UCSD-AML1 (cell line): Measurements from ENCODE around the gene MAML2.

Experiments
- DNase-seq: peaks from one replicate; lab custom pipeline; 2025; ENCODE audit not compliant: unreplicated experiment; lab: John Stamatoyannopoulos, UW

The MAML2 gene

DNA sequence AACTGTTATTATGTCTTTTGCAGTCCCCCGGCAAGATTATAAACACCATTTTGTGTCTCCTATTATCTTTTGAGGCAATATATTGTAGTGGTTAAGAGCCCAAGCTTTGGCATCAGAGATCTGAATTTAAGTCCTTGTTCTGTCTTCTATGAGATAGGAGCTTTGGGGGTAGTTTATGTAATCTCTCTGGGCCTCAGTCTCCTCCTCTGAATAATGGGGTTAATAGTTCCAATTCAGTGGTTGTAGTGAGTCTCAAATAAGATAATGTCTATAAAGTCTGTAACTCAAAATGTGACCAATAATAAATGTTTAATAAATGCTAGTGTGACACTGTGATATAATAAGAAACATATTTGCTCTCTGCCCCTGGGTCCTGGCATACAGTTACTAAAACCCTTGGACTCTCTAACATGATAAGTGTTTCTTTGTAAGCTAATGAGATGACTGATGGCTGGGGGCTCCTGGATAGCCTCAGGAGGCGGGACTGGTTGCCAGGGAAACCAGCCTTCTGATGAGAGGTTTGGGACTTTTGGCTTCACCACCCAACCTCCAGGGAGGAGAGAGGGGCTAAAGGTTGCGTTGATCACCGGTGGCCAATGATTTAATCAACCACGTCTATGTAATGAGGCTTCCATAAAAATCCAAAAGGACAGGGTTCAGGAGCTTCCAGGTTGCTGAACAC is 235.7 kb downstream of the MAML2 start:
- DNase-seq, result no peak

DNA sequence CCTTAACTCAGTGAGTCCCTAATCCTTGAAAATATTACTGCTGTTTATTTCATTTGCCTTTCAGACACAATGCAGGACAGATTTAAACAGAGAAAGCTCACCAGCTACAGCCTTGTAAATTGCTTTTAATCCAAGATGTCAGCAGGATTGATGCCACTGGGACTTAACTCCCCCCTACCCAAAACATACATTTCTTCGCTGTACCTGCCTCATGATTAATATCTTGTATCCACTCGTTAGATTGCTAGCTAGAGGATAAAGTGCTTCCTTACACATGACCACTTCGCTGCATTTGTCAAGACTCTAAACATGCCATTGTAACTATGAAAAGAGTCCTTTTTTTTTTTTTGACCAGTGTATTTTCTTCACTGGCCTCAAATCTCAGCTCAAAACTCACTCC is 236.3 kb downstream of the MAML2 start:
- DNase-seq, result no peak

DNA sequence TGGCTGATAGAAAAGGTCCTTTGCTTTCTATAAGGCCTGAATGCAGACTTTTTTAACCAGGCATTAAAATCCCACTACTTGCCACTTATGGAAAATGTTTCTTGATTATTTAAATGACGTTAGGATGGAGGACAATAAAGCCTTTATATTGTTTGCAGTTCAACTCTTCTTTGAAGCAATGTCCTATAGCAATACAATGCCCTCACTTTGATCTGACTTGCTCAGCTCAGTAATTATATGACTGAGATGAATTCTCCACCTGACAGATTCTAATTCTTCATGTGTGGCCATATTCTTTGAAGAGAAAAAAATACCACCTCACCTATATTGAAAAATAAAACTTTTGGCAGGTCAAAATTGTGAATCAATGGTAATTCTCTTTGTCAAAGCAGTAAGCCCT is 237.1 kb downstream of the MAML2 start:
- DNase-seq, result no peak

DNA sequence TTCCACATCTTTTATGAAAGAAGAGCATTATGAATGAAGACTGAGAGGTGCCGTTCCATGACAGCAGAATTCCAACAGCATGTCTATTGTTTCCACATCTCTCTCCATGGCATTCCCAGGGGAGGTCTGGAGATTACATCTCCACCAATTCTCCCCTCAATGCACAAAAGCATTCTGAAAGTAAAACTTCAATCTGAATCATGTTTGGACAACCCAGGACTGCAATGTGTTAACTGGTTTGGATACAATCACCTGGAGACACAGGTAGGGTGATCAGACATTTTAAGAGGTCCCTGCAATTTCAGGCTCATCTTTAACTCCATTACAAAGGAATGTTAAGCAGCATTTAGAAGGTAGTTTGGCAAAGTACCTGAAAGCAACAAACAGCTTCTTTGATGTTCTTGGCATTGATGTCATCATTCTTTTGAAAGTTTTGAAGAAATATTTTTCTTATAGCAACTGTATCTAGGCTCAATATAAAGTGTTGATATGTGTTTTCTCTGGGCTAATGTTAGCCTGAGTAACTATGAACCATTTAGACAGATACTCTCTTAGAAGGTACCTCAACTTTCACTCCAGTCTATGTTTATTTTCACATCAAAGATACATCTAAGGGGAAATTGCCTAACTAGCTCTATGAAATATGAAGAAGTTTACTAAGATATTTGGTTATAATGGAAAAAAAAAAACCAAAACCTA is 237.6 kb downstream of the MAML2 start:
- no peak for DNase-seq

DNA sequence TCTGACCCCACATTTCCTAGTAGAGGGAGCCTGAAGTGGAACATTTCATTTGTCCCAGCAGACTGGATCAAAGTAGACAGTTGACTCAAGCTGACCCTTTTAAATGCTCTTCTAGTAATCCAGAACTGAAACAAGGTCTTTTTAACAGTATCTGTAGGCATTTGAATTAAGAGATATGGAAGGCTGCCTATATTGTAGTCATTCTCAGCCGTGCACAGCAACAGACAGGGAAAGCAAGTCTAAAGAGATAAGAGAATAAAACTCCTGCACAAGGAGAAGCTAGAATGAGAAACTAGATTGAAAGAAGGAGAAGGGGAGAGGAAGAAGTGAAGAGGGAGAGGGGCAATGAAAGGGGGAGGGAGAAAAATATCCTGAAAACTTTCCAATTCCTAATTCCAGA is 238.5 kb downstream of the MAML2 start:
- DNase-seq, result no peak

DNA sequence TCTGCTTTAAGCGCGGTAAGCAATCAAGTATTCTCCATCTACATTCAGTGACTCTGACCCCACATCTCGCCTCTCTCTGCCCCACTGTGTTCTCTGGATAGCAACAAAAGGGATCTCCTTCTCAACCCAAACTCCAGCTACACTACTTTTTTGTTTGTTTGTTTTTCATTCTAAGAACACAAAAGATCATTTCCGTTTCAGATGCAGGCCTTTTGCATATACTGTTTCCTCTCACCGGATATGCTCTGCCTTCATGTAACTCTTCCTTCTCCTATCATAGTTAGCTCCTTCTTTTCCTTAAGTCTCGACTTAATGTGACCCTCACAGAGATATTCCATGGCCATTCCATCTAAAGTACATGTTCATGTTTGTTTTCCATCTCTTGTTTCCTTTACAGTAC is 239.3 kb downstream of the MAML2 start:
- no peak for DNase-seq

DNA sequence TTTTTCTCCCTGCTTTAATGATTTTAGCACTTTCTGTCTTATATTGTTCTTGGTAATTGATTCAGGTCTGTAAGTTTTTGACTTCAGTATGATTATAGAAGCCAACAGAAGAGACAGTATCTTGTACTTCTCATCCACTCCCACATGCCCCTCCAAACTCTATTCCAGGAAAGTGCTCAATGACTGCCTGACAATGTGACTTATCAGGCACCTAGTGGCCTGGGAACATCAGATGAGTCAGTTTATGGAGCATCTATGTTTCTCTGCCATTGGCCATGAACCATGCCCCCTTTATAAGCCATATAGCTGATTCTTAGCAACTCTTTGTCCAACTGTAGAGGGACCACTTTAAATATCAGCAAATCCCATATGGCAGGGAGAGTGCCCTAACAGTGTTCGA is 239.9 kb downstream of the MAML2 start:
- DNase-seq, result no peak

DNA sequence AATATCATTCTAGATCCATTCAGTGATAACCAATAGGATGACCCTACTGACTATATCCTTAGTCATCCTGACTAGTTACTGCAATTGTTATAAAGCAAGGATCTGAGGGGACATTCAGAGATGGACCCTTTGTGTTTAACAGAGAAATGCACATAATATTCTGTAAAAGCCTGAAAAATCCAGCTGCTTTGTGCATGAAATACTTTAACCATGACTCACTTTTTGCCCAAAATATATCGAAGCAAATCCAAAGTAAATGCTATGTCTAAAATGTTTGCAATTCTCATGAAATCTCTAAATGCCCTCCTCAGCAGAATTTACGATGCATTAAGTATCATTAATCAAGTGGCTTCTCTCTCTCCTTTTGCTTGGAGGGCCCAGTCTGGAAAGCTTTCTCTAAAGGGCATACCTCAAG is 240.3 kb downstream of the MAML2 start:
- DNase-seq, result no peak

DNA sequence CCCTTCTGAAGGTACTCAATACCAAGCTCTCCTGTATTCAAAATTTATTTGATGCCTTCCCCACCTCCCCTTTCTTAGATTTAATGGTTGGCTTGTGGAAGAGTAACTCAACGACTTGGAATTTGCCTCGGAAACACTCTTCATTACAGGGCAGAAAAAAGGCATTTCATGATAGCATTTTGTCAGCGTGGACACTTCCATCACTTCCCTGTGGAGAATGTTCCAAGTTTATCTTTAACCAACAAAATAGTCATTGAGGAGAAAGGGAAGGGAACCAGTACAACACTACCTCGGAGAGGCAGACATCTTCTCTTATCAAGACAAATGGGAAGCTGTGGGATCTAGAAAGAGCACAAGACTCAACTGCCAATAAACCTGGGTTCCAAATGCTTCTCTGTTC is 241.8 kb downstream of the MAML2 start:
- DNase-seq, result no peak

DNA sequence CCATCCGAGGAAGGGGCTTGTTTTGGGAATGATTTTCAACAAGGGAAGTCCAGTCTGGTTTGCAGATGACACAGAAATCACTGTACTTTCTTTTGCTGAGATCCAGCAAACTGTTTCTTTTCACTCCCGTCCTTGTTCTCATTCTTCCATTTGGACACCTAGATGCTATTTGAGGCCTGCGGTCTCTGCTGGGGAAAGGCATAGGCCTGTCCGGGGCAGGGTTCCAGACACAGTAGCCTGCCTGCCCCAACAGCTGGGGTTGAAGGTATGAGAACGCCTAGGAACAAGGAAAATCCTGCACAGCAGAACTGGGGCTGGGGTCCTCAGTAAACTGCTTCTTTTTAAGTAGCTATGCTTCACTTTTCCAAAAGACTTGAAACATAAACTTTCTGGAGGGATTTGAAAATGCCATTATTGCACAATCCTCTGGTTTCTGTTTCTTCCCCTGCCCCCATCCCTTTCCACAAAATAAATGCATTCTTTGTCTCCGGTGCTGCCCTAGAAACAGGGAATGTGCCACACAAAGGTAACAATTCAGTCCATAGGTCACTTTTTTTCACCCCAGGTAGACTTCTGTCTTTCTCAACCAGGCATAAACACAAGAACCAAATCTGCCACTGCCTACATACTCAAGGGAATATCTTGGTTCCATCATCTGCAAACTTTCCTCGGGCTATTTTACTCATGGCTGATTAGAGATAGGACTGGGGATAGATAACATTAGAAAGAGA is 244.3 kb downstream of the MAML2 start:
- no peak for DNase-seq

DNA sequence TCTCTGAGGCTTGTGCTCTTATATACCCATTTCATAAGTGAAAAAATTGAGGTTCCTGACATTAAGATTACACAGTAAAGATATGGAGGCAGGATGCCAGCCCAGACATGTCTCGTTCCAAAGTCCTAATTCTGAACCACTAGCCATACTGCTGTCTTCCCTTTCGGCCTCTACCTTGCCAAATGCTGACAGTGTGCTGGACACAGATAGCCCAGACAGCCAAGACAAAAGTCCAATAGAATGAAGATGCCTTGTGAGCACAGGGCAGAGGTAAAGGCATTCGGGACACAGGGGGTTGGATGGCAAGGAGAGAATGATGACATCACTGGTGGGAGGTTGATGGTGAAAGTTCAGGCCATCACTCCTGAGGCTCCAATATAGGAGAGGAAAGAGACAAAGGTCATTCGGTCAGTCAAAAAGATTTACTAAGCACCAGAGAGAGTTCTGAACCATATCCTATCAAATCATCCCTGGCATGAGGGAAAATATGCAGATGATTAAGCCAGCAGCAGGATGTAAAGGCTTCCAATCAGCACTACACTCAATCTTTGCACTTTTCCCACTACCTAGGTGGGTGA is 245.1 kb downstream of the MAML2 start:
- DNase-seq, result no peak

DNA sequence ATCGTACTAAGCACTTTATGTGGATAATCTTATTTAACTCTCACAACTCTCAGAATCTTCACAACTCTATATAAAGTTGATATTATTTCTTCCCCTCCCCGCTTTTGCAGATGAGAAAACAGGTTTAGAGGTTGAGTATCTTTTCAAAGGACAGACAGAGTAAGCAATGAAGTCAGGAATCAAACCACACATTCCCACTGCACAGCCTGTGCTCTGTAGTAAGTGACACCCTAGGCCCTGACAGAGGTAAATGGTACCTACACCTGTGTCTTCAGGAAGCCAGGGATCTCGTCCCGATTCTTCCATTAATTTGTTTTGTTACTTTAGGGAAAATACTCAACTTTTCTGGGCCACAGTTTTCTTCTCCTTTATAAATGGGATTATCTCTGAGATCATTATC is 246.6 kb downstream of the MAML2 start:
- DNase-seq, result no peak

DNA sequence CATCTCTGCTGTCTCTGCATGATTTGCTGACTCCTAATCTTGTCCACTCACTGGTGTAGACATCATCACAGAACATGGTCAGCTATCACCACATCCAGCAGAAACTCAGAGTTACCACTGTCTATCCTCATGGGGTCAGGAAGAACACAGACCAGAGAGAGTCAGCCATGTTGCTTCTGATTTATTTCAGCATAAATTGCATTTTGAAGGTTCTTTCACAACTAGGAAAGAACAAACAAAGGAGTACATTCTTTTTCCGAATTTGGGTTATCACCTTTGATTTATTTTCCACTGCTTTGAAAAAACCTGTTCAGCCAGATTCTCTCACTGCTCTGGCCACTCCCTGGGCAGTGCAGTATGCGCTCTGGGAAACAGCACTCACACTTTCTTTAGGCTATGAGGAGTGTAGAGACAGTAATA is 247.1 kb downstream of the MAML2 start:
- no peak for DNase-seq

DNA sequence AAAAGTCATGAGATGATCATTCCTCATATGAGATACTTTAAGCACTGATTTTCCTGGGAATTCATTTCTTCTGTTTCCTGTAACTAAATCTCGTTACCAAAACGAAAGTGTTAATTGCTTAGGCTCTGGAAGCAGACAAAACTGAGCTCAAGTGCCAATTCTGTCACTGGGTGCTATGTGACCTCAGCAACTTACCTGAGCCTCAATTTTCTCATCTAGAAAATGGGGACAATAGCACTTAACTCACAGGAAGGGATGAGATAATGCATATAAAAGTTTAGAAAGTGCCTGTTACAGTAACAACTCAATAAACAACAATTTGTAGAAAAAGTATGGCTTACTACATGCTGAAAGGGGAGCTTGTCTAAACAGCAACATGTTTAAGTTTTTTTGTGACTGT is 248.8 kb downstream of the MAML2 start:
- DNase-seq, result no peak

DNA sequence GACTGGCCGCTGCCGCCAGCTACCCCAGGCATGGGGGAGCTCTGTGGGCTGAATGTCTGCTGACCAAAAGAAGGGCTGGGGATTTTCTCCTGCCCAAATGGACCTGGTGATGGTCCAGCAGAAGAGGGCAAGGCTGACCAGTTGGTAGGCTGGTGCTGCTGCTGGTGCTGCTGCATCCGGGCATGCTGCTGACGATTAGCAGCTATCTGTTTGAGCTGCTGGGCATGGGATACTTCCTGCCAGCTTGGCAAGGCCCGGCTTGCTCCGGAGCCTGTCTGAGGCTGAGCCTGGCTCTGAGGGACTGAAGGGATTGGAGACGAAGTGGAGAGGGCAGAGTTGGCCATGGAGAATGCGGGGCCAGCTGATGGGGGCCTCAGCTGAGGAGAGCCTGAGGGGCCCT is 250.5 kb downstream of the MAML2 start:
- DNase-seq, result no peak

DNA sequence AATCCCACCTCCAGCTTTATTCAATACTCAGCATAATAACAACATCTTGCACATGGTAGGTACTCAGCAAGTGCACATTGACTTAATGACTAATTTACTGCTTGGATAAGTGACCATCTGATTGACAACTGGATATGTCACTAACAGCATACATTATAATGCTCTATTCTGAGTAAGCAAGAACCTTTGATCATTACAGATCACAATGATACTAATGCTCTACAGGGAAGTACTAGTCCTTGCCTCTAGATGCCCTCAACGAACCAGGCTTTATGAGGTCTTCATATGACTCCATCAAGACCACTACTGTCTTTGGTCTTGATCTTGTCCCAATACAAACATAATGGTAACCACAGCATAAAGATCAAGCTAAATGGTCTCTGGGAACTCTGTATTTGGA is 251.5 kb downstream of the MAML2 start:
- DNase-seq, result no peak

DNA sequence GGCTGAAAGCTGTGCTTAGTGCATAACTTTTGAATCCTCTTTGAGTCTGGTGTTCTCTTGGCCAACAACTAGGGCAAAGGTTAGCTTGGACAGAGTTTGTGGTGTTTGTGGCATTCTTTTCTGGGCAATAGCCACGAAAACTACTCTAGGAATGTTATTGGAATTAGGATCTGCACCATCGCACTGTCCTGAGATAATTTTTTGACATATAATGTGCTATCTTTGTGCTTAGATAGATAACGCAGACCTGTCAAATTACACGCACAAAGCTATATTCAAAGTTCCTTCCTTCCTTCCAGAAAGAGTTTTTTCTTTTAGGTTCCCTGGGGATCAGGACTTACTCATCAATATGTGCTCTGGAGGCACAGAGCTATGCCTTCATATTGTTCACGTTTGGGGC is 252.3 kb downstream of the MAML2 start:
- no peak for DNase-seq

DNA sequence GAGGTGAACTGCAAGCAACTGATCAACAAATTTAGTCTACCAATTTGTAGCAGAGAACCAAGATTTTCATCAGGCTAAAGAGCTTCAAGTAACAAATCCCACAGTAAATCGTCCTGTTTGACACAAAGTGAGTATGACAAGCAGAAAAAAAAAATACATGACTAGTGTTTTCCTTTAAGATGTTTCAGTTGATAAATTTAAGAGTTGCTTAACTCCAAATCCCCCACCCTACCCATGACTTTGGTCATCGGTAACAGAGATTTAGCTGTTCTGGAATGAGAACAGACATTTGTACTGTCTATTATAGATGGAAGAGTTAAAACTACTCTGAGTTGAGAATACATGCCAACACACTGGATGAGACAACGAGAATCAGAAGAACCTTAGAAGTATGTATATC is 254.1 kb downstream of the MAML2 start:
- no peak for DNase-seq

DNA sequence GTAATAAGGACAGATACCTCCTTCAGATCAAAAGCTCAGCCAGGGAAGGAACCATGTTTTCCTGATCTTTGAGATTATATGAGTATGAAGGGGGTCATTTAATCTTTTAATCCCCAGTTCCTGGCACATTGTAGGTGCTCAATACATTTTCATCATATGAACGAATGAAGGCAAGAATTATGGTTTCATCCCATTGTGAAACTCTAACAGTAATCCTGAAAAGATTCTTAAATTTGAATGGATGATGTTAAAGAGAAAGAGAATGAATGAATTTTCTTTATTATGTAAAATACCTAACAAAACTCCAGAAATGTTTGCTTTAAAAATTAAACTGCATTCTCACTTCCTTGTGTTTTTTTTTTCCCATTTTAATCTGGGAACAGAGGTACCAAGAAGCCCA is 256.9 kb downstream of the MAML2 start:
- DNase-seq, result no peak

DNA sequence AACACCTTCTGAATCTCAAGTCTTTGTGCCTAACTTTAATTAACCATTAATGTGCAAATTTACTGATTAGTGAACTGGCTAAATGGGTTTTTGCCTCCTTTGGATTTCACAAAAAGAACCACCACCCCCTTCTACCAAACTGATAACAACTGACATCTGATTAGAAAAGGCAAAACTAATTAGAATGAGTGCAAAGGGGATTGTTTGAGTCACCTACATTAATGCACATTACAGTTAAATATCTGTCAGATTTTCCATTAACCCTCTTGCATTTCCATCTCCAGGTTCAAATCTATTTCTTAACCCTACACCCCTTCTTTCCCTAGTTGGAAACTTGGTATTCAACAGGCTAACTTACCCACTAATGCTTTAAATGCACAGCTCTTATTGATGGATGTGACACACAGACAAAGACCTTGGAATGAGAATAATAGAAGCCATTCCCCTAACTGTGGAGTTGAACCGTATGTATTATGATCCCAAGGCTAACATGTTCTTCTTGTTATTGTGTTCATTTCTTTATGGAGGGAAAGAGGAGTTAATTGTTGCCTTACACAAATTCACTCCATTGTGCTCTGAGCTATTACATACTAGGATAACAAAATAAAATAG is 257.6 kb downstream of the MAML2 start:
- no peak for DNase-seq

DNA sequence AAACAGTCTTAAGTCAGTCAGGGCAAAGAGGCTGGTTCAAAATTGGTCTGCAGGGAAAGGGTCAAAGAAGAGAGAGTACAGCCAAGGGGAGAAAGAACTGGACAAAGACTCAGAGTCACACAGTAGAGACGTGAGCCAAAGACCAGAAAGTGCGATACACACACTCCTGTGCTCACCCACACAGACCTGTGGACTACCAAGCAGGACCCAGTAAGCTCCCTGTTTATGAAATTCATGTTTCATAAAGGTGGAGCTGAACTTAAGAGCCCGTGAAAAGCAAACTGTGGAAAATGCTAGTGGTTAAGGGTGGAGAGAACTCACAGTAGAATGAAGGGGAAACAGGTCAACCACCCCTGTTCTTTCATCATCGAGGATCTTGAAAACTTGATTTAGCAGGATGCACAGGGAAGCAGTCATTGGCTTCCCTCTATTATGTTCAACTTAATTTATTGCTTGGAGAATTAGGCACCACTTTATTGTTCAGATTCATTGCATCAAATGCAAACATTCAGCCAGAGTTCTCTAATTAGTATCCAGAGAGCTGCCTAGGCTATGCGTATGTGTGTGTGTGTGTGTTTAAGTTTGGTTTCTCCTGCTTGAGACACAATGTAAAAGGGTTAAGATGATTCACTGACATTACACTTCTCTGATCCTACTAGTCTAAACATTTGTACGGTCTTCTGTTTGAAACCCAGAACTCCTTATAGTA is 258.2 kb downstream of the MAML2 start:
- no peak for DNase-seq
